Endothelial cell (in vitro differentiated cells): ENCODE data around the gene NTM. TPM values are rescaled to one million over a fixed set of nuclear protein-coding genes. Genes with fewer than 3 reads are reported as not detected.

Experiments used
- DNase-seq: peaks from one replicate; pipeline ENCODE4 v3.0.0; 2021; ENCODE audit warnings: low spot score
- H3K27ac Mint-ChIP-seq: one replicate; pipeline ENCODE4 v1.8.0; 2021; ENCODE audit warnings: mixed read lengths, inconsistent platforms; ENCODE audit not compliant: unreplicated experiment
- H3K27me3 Mint-ChIP-seq: one replicate; pipeline ENCODE4 v1.8.0; 2021; ENCODE audit warnings: mild to moderate bottlenecking, moderate library complexity, mixed read lengths, inconsistent platforms; ENCODE audit not compliant: unreplicated experiment
- H3K36me3 Mint-ChIP-seq: one replicate; pipeline ENCODE4 v1.8.0; 2021; ENCODE audit warnings: mild to moderate bottlenecking, low read depth, mixed read lengths, inconsistent platforms; ENCODE audit not compliant: unreplicated experiment
- H3K4me1 Mint-ChIP-seq: one replicate; pipeline ENCODE4 v1.8.0; 2021; ENCODE audit warnings: mild to moderate bottlenecking, mixed read lengths, inconsistent platforms; ENCODE audit not compliant: unreplicated experiment
- H3K4me3 Mint-ChIP-seq: one replicate; pipeline ENCODE4 v1.8.0; 2021; ENCODE audit warnings: mild to moderate bottlenecking, mixed read lengths, inconsistent platforms; ENCODE audit not compliant: unreplicated experiment
- H3K9me3 Mint-ChIP-seq: one replicate; pipeline ENCODE4 v1.8.0; 2021; ENCODE audit warnings: mixed read lengths, inconsistent platforms; ENCODE audit not compliant: unreplicated experiment
- total RNA-seq: library from RNA; stranded (reverse); fragmentation: NEBNext Ultra II Directional; extraction: Animal tissue kit (Norgen Biotek cat#: 25700); gene quantifications from one replicate; pipeline ENCODE4 v1.2.1, GENCODE V29; 2021; ENCODE audit not compliant: unreplicated experiment
- TF ChIP-seq, protein P1 (sequence below): fragments of 200-600 bp; sonication (generic); IDR thresholded peaks from one replicate; pipeline ENCODE4 v1.5.0; 2021; ENCODE audit warnings: antibody characterized with exemption; ENCODE audit not compliant: unreplicated experiment

Gene NTM
- total RNA-seq, 1 donor from 2014 or later = 3.6 TPM

GRCh38 chr11:131681920-131682319 is 311.5 kb downstream of the NTM start:
- Mint-ChIP-seq H3K4me1 (no peaks in the 10 kb centered on the region), H3K9me3 (no peaks in the 10 kb centered on the region), H3K27me3 (peaks cover 5% of the 10 kb centered on the region), H3K36me3 (no peaks in the 10 kb centered on the region), H3K4me3 (no peak overlapping the region), H3K27ac (no peak overlapping the region)
- TF ChIP-seq, protein P1, sequence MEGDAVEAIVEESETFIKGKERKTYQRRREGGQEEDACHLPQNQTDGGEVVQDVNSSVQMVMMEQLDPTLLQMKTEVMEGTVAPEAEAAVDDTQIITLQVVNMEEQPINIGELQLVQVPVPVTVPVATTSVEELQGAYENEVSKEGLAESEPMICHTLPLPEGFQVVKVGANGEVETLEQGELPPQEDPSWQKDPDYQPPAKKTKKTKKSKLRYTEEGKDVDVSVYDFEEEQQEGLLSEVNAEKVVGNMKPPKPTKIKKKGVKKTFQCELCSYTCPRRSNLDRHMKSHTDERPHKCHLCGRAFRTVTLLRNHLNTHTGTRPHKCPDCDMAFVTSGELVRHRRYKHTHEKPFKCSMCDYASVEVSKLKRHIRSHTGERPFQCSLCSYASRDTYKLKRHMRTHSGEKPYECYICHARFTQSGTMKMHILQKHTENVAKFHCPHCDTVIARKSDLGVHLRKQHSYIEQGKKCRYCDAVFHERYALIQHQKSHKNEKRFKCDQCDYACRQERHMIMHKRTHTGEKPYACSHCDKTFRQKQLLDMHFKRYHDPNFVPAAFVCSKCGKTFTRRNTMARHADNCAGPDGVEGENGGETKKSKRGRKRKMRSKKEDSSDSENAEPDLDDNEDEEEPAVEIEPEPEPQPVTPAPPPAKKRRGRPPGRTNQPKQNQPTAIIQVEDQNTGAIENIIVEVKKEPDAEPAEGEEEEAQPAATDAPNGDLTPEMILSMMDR = no peak
- no peak for DNase-seq

GRCh38 chr11:131682373-131683015 is 312.1 kb downstream of the NTM start:
- TF ChIP-seq, protein P1 = no peak
- H3K4me3 Mint-ChIP-seq = no peak overlapping the region

GRCh38 chr11:131683131-131683530 is 312.7 kb downstream of the NTM start:
- TF ChIP-seq, protein P1 = no peak
- Mint-ChIP-seq H3K4me3 (no peak overlapping the region), H3K27ac (no peak overlapping the region), H3K4me1 (no peaks in the 10 kb centered on the region), H3K27me3 (peaks cover 5% of the 10 kb centered on the region), H3K36me3 (no peaks in the 10 kb centered on the region), H3K9me3 (no peaks in the 10 kb centered on the region)
- DNase-seq = no peak

More at GRCh38 chr11:131682373-131683015, 312.1 kb downstream of the NTM start:
- Mint-ChIP-seq H3K27ac (no peak overlapping the region), H3K36me3 (no peaks in the 10 kb centered on the region), H3K9me3 (no peaks in the 10 kb centered on the region), H3K4me1 (no peaks in the 10 kb centered on the region), H3K27me3 (peaks cover 5% of the 10 kb centered on the region)
- DNase-seq = no peak

DNA sequence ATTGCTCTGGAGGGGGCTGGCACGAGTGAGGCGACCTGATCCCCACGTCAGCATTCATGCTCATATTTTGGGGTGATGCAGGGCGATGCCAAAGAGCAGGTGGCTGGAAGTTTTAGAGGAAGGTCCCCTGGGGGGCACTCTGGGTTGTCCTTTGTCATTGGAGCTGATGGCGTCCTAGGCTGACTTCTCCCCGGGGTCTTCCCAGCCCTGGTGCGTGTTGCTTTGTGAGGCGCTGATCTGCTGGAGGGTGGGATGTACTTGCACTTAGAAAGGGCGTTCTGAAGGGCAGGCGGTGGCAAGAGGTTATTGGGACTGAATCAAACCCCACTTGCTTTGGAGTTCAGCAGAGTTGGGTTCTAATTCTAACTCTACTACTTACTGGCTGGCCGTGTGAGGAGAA is 313.3 kb downstream of the NTM start:
- Mint-ChIP-seq H3K4me1 (no peaks in the 10 kb centered on the region), H3K27ac (peak overlapping the region; percentile 3), H3K4me3 (no peak overlapping the region), H3K36me3 (no peaks in the 10 kb centered on the region), H3K9me3 (no peaks in the 10 kb centered on the region), H3K27me3 (peaks cover 5% of the 10 kb centered on the region)
- DNase-seq = no peak
- TF ChIP-seq, protein P1 = no peak
